ENCODE results near the gene LRFN2. TPM values are rescaled to one million over a fixed set of nuclear protein-coding genes. Genes with fewer than 3 reads are reported as not detected.

LRFN2 gene
- total RNA-seq, 1 experiment from 2014 or later: not detected

- Histone ChIP-seq H3F3A (ENCODE audit: low read length, unreplicated experiment) (no peaks in the 10 kb centered on the region), H3K4me2 (ENCODE audit: low read length) (no peak overlapping the region), H2AFZ (ENCODE audit: low read length) (no peak overlapping the region), H3K79me2 (ENCODE audit: low read length) (no peaks in the 10 kb centered on the region), H3K9me3 (ENCODE audit: low read length) (no peaks in the 10 kb centered on the region), H3K9ac (ENCODE audit: low read length) (no peak overlapping the region), H3K27ac (ENCODE audit: low read length) (no peak overlapping the region), H3K27me3 (ENCODE audit: low read length) (no peaks in the 10 kb centered on the region), H3K9me2 (replicated peaks; ENCODE audit: low read length) (no peaks in the 10 kb centered on the region), H3K4me1 (ENCODE audit: insufficient read depth, low read length) (no peaks in the 10 kb centered on the region), H3K36me3 (ENCODE audit: low read depth, low read length) (no peaks in the 10 kb centered on the region), H3K4me3 (ENCODE audit: low read length) (no peak overlapping the region), H4K20me1 (ENCODE audit: low read length) (no peaks in the 10 kb centered on the region)
- no TSS peak for BruUV-seq (replicated peaks)
- DNase-seq (no peak), ATAC-seq (no peak)
- ChIA-PET POLR2A (ENCODE audit: unreplicated experiment) (no interaction called here), CTCF (no interaction called here)
- intact Hi-C loops (cut with micrococcal nuclease): no loop called here
- TF ChIP-seq EZH2 (IDR thresholded peaks at IDR 0.05; ENCODE audit: low read length, unreplicated experiment) (no peak), EZH2phosphoT487 (IDR thresholded peaks at IDR 0.05; ENCODE audit: borderline replicate concordance, low read length) (no peak), CTCF (conservative IDR thresholded peaks at IDR 0.05; ENCODE audit: low read depth, low read length) (no peak)
These were observed 197.9 kb downstream of the LRFN2 start for GRCh38 chr6:40389254-40389653.

GRCh38 chr6:40387871-40388264, 199.3 kb downstream of the LRFN2 start:
- TF ChIP-seq EZH2phosphoT487 (IDR thresholded peaks at IDR 0.05; ENCODE audit: borderline replicate concordance, low read length): no peak
- no peak for TF ChIP-seq CTCF (conservative IDR thresholded peaks at IDR 0.05; ENCODE audit: low read depth, low read length)
- TF ChIP-seq EZH2 (IDR thresholded peaks at IDR 0.05; ENCODE audit: low read length, unreplicated experiment): no peak
- Histone ChIP-seq H2AFZ (ENCODE audit: low read length) (no peak overlapping the region), H3K9ac (ENCODE audit: low read length) (no peak overlapping the region), H3K27ac (ENCODE audit: low read length) (no peak overlapping the region), H3K79me2 (ENCODE audit: low read length) (no peaks in the 10 kb centered on the region), H3K4me3 (ENCODE audit: low read length) (no peak overlapping the region), H3K36me3 (ENCODE audit: low read depth, low read length) (no peaks in the 10 kb centered on the region), H3K9me2 (replicated peaks; ENCODE audit: low read length) (no peaks in the 10 kb centered on the region), H3K9me3 (ENCODE audit: low read length) (no peaks in the 10 kb centered on the region), H3F3A (ENCODE audit: low read length, unreplicated experiment) (no peaks in the 10 kb centered on the region), H3K27me3 (ENCODE audit: low read length) (no peaks in the 10 kb centered on the region), H4K20me1 (ENCODE audit: low read length) (no peaks in the 10 kb centered on the region), H3K4me2 (ENCODE audit: low read length) (no peak overlapping the region), H3K4me1 (ENCODE audit: insufficient read depth, low read length) (no peaks in the 10 kb centered on the region)
- no peak for DNase-seq
- no peak for ATAC-seq
- ChIA-PET CTCF (no interaction called here), POLR2A (ENCODE audit: unreplicated experiment) (no interaction called here)
- no TSS peak for BruUV-seq (replicated peaks)
- intact Hi-C loops (cut with micrococcal nuclease): no loop called here

GRCh38 chr6:40387127-40387870, 199.9 kb downstream of the LRFN2 start:
- CTCF ChIA-PET: no interaction called here
- Histone ChIP-seq H3K9ac (ENCODE audit: low read length) (no peak overlapping the region), H3K9me2 (replicated peaks; ENCODE audit: low read length) (no peaks in the 10 kb centered on the region), H3K9me3 (ENCODE audit: low read length) (no peaks in the 10 kb centered on the region), H3K4me1 (ENCODE audit: insufficient read depth, low read length) (no peaks in the 10 kb centered on the region), H3K27me3 (ENCODE audit: low read length) (no peaks in the 10 kb centered on the region), H3K4me2 (ENCODE audit: low read length) (no peak overlapping the region), H3K4me3 (ENCODE audit: low read length) (no peak overlapping the region), H3F3A (ENCODE audit: low read length, unreplicated experiment) (no peaks in the 10 kb centered on the region), H3K36me3 (ENCODE audit: low read depth, low read length) (no peaks in the 10 kb centered on the region), H2AFZ (ENCODE audit: low read length) (no peak overlapping the region), H4K20me1 (ENCODE audit: low read length) (no peaks in the 10 kb centered on the region), H3K27ac (ENCODE audit: low read length) (no peak overlapping the region), H3K79me2 (ENCODE audit: low read length) (no peaks in the 10 kb centered on the region)
- TF ChIP-seq EZH2phosphoT487 (IDR thresholded peaks at IDR 0.05; ENCODE audit: borderline replicate concordance, low read length) (no peak), CTCF (conservative IDR thresholded peaks at IDR 0.05; ENCODE audit: low read depth, low read length) (no peak), EZH2 (IDR thresholded peaks at IDR 0.05; ENCODE audit: low read length, unreplicated experiment) (no peak)
- no TSS peak for BruUV-seq (replicated peaks)
- ATAC-seq (no peak), DNase-seq (no peak)
- intact Hi-C loops (cut with micrococcal nuclease): no loop called here
- POLR2A ChIA-PET (ENCODE audit: unreplicated experiment): no interaction called here
